NOMO-1 treated with DMSO at 0.1 percent for 48 hours (cell line): Measurements from ENCODE around the gene TFCP2L1.
"Not testable (repeated sequence)": the region's sequence is repeated elsewhere in the genome, so short reads cannot be mapped to it uniquely, and the experiment has no call there.

ENCODE experiments used
- DNase-seq: peaks from one replicate; lab custom pipeline; 2025; ENCODE audit not compliant: unreplicated experiment; lab: John Stamatoyannopoulos, UW

Gene TFCP2L1

GRCh38 chr2:121227381-121228144 is 57.4 kb downstream of the TFCP2L1 start:
- not testable (repeated sequence) for DNase-seq

GRCh38 chr2:121225681-121226080 is 59.3 kb downstream of the TFCP2L1 start:
- DNase-seq, result not testable (repeated sequence)

- no peak for DNase-seq
These were observed 64.0 kb downstream of the TFCP2L1 start for GRCh38 chr2:121220995-121221394.

- no peak for DNase-seq
These were observed 65.1 kb downstream of the TFCP2L1 start for GRCh38 chr2:121219866-121220265.

GRCh38 chr2:121218386-121218938 is 66.5 kb downstream of the TFCP2L1 start:
- DNase-seq, result no peak

- DNase-seq, result no peak
These were observed 67.4 kb downstream of the TFCP2L1 start for GRCh38 chr2:121217627-121218026.

GRCh38 chr2:121214296-121214695 is 70.7 kb downstream of the TFCP2L1 start:
- no peak for DNase-seq

GRCh38 chr2:121213386-121213785 is 71.6 kb downstream of the TFCP2L1 start:
- no peak for DNase-seq

- no peak for DNase-seq
These were observed 72.2 kb downstream of the TFCP2L1 start for GRCh38 chr2:121212661-121213325.

GRCh38 chr2:121211689-121212151 is 73.3 kb downstream of the TFCP2L1 start:
- DNase-seq, result no peak

GRCh38 chr2:121211251-121211650 is 73.8 kb downstream of the TFCP2L1 start:
- DNase-seq, result no peak

GRCh38 chr2:121210691-121211090 is 74.3 kb downstream of the TFCP2L1 start:
- no peak for DNase-seq

- no peak for DNase-seq
These were observed 75.9 kb downstream of the TFCP2L1 start for GRCh38 chr2:121209014-121209610.

GRCh38 chr2:121207494-121207893 is 77.5 kb downstream of the TFCP2L1 start:
- DNase-seq, result no peak

- no peak for DNase-seq
These were observed 79.6 kb downstream of the TFCP2L1 start for GRCh38 chr2:121205321-121205942.

GRCh38 chr2:121203591-121204249 is 81.3 kb downstream of the TFCP2L1 start:
- DNase-seq, result peak; percentile 5

- no peak for DNase-seq
These were observed 82.3 kb downstream of the TFCP2L1 start for GRCh38 chr2:121202541-121203310.

- no peak for DNase-seq
These were observed 83.2 kb downstream of the TFCP2L1 start for GRCh38 chr2:121201796-121202195.

- DNase-seq, result no peak
These were observed 84.3 kb downstream of the TFCP2L1 start for GRCh38 chr2:121200419-121201315.
